ENCODE results near the gene KCTD17. TPM values are rescaled to one million over a fixed set of nuclear protein-coding genes. Genes with fewer than 3 reads are reported as not detected.
"Not testable (repeated sequence)": the region's sequence is repeated elsewhere in the genome, so short reads cannot be mapped to it uniquely, and the experiment has no call there.

KCTD17 gene
- total RNA-seq, 2 donors from 2014 or later = 20.4 to 22.0 TPM

DNA sequence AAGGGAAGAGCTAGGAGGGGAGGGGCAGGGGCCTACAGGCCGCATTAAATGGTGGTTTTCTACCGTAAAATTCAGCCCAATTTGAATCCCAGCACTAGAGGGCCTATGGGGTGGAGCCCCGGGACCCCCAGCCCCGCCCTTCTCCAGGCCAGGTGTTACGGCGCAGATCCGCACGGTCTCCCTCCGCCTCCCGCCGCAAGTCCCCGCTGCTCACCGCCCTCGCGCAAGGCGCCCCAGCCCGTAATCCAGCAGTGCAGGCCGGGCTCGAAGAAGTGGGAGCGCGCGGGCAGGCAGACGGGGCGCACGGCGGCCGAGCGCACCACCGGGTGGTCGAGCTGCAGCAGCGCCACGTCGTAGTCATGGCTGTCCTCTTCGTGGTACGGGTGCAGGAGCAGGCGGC, 17.3 kb downstream of the KCTD17 start:
- intact Hi-C loops (cut with DNase I) = loop anchor here in 1 of 2 donors (10.0 kb wide), 1 partner anchor 136 kb away; no protein-coding TSS in a partner anchor
- no peak for DNase-seq (ENCODE audit: low spot score)

DNA sequence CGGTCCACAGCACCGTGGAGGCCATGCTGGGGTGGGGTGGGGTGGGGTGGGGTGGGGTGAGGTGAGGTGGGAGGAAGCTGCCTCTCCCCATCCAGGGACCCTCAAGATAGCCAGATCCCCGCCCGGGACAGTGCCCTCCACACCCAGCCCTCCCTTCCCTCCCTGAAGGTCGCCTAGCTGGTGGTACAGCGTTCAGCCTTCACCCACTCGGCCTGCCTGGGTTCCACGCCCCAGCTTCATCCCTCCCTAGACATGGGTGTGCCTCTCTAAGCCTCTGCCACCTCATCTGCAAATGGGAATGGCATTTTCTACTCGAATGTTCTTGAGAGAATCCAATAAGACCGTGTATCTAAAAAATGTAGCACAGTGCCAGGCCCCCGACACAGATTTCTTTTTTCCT, 17.8 kb downstream of the KCTD17 start:
- intact Hi-C loops (cut with DNase I) = loop anchor here in 1 of 2 donors (10.0 kb wide), 1 partner anchor 135 kb away; no protein-coding TSS in a partner anchor
- DNase-seq (ENCODE audit: low spot score) = no peak

DNA sequence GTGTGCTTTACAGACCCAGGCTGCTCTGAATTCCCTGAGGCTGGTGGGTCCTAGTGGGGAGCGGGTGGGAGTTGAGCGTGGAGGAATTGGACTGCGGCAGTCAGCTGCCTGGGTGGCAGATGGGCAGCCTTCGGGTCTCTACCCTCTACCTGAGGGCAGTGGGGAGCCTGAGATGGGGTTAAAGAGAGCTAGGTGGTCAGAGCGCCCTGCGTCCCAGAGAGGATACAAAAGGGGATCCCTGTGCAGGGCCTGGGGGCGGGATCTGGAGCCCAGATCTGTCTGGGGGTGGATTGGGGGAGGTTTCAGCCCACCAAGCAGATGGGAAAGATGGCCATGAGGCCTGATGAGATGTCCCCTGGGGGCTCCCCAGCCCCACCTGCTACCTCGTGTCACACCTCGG, 18.2 kb downstream of the KCTD17 start:
- intact Hi-C loops (cut with DNase I) = loop anchor here in 1 of 2 donors (10.0 kb wide), 1 partner anchor 135 kb away; no protein-coding TSS in a partner anchor
- DNase-seq (ENCODE audit: low spot score) = no peak

DNA sequence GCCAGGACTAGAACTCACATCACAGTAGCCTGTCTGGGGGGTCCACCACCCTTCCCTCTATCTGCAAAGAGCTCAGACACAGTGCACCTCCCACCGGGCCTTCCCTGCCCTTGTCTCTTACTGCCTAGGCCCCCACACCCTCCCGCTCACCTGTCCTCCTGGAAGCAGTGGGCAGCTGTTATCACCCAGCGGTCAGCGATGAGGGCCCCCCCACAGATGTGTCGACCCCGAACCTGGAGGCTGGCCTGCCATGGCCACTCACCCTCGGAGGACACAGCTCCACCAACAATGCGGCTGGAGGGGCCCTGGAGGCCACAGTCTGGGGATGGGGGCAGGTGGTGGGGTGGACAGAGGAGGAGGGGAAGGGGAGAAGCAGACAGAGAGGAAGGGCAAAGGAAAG, 18.8 kb downstream of the KCTD17 start:
- DNase-seq (ENCODE audit: low spot score) = no peak
- intact Hi-C loops (cut with DNase I) = no loop called here

DNA sequence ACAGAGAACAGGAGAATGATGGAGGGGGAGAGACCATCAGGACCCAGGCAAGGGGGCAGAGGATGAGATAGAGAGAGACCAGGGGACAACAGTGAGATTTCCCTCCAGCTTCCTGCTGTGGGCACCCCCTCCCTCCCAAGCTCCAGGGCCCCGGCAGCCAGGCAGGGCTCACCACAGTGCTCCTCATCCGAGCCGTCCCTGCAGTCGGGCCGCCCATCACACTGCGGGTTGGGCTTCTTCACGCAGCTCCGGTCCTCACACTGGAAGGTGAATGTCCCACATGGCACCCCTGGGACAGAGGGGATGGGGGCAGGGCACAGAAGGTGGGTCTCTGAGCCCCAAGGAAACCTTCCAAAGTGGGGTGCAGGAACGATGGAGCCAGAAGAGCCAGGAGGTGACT, 19.2 kb downstream of the KCTD17 start:
- DNase-seq (ENCODE audit: low spot score) = no peak
- intact Hi-C loops (cut with DNase I) = no loop called here

DNA sequence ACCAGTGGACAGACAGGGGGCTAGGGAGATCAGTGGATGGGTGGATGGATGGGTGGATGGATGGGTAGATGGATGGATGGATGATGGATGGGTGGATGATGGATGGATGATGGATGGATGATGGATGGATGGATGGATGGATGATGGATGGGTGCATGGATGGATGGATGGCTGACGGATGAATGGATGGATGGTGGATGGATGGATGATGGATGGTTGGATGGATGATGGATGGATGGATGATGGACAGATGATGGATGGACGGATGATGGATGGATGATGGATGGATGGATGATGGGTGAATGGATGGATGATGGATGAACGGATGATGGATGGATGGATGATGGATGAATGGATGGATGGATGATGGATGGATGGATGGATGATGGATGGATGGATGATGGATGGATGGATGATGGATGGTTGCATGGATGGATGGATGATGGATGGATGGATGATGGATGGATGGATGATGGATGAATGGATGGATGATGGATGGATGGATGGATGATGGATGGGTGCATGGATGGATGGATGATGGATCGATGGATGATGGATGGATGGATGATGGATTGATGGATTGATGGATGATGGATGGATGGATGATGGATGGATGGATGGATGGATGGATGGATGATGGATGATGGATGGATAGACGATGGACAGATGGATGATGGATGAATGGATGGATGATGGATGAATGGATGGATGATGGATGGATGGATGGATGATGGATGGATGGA, 20.5 kb downstream of the KCTD17 start:
- DNase-seq (ENCODE audit: low spot score); intact Hi-C loops (cut with DNase I): not testable (repeated sequence)

DNA sequence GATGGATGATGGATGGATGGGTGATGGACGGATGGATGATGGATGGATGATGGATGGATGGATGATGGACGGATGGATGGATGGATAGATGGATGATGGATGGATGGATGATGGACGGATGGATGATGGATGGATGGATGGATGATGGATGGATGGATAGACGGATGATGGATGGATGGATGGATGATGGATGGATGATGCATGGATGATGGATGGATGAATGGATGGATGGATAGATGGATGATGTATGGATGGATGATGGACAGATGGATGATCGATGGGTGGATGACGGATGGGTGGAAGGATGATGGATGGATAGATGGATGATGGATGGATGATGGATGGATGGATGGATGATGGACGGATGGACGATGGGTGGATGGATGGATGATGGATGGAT, 21.1 kb downstream of the KCTD17 start:
- DNase-seq (ENCODE audit: low spot score) = no peak
- intact Hi-C loops (cut with DNase I) = no loop called here

DNA sequence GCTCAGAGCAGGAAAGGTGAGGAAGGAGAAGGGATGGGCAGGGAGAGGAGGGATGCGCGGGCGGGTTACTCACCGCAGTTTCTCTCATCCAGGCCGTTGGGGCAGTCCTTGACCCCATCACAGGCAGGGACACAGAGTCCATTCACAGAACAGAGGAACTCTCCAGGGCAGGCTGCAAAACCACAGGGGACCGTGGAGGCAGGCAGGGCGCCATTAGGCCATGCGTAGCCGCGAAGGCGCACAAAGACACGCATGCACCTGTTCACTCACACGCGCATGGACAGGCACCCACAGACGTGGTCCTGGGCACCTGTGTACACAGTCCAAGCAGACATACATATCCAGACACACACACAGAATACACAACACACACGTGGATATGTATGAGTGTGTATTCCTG, 23.0 kb downstream of the KCTD17 start:
- no peak for DNase-seq (ENCODE audit: low spot score)
- intact Hi-C loops (cut with DNase I) = no loop called here

DNA sequence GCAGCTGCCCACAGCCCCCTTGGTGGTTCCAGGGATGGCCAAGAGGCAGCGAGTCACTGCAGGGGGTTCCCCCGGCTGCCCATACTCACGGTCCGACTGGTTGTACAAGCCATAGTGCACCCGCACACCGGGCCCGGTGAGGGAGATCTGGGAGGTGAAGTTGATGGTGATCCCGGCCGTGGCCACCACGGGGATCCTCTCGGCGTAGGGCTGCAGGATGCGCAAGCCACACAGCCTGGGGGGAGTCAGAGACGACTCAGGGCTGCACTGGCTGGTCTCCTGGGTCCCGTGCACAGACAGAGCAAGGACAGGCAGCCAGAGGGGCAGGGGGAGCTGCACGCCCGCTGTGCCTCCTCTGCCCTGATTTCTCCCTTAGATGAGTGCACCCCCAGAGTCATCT, 23.5 kb downstream of the KCTD17 start:
- intact Hi-C loops (cut with DNase I) = no loop called here
- DNase-seq (ENCODE audit: low spot score) = no peak

DNA sequence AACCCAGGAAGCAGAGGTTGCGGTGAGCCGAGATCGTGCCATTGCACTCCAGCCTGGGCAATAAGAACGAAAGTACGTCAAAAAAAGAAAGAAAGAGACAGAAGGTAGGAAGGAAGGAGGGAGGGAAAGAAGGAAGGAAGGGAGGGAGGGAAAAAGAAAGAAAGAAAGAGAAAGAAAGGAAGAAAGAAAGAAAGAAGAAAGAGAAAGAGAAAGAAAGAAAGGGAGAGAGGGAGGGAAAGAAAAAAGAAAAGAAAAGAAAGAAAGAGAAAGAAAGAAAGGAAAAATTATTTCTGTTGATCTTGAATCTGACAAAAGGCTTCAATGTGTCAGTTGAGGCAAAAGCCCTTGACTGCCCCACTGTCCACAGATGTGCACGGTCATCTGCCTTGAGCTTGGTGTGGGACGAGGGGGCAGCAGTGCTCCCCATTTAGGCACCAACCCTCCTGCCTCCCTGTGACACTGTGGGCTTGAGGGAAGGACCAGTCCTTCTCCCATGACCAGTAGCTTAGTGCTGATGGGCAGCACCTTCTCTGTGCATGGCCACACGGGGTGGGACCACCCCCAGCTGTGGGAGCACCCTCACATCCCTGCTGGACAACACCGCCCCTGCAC, 24.4 kb downstream of the KCTD17 start:
- DNase-seq (ENCODE audit: low spot score) = no peak
- intact Hi-C loops (cut with DNase I) = no loop called here

DNA sequence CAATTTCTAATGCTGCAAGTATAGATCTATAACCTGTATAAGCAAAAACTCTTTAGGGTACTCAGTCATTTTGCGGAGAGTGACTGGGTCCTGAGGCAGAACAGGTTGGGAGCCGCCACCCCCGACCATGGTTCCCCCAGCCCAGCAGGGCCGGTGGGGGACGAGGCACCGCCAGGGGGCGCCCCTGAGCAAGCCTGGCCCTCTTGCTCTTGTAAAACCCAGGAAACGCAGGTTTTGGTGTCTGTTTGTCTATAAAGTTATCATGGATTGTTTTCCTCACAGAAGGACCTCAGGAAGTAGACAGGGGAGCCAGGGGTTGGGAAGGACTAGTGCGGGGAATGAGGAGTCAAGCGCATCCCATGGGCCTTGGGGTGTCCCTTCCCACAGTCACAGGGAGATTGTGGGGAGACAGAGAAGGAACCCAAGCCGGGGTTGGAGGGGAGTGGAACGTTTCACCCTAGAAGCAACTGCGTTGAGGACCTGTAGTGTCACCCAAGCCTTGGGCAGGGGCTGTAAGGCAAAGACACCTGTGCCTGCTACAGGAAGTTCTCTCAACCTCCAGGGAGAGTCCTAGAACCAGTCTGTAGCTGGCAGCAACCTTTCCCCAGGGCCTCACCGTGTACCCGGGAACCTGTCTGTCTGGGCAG, 26.4 kb downstream of the KCTD17 start:
- no peak for DNase-seq (ENCODE audit: low spot score)
- intact Hi-C loops (cut with DNase I) = no loop called here

DNA sequence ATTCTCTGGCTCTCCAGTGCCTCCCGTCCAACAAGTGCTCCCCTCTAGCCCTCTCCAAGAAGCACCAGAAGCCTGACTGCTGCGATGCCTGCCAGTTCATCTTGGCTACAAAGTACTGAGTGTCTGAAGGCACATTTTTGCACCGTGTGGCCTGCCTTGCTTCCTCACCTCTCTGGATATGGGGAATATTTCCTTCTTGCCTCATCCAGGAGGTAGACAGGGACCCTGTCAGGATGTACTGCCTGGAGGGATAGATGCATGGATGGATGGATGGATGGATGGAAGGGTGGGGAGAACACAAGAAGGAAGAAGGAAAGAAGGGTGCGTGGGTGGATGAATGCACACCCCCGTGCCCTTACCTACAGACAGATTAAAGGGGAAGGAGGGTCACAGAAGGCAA, 27.6 kb downstream of the KCTD17 start:
- DNase-seq (ENCODE audit: low spot score) = no peak
- intact Hi-C loops (cut with DNase I) = no loop called here

DNA sequence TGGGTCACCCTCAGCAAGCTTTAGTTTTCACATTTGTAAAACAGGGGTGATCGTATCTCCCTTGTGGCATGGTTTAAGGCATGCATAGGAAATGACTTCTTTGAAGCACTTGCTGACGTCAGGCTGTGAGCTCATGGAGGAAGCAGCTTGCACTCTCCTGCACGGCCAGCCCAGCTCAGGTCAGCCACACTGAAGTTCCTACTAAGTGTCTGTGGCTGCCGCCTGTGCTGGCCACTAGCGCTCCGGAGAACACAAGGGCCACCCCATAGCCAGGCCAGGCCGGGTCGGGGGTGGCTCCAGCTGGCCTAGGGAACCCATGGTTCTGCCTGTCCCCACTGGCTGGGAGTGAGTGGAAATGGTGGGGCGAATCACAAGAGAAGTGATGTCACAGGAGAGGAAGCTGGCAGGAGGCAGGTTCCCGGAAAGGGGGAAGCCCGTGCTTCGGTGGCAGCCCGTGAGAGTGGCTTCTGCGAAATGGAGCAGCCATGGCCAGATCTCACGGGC, 28.2 kb downstream of the KCTD17 start:
- intact Hi-C loops (cut with DNase I) = no loop called here
- DNase-seq (ENCODE audit: low spot score) = no peak

DNA sequence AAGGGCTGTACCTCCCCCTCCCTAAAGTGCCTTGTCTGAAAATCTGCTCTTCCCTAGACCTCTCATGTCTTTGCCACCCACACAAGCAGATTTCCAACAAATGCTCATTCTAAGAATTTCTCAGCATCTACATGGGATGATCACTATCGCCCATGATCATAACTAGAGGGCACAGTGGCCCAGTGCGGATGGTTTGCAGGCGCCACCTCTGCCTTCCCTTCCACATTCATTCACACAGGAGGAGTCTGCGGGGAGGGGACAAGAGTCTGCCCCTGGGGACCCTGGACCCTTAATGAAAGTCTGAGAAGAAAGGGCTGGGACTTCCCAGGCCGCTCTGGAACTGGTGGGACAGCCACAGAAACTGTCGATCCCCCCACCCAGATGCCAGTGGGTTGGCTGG, 28.9 kb downstream of the KCTD17 start:
- no peak for DNase-seq (ENCODE audit: low spot score)
- intact Hi-C loops (cut with DNase I) = no loop called here

DNA sequence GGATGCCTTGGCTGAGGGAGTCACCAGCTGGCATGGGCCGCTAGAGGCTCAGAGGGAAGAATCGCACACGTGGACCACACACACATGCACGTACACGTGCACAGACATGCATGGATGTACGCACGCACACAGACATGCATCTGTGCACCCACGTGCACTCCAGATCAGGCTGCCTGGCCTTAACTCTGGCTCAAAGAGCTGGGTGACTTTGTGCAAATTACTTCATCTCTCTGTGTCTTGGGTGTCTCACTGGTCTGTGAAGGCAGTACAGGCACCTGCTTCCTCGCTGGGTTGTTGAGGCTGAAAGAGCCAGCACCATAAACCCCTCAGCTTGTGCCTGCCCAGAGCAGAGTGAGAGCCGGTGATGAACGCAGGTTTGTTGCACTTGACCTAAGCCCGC, 29.3 kb downstream of the KCTD17 start:
- intact Hi-C loops (cut with DNase I) = no loop called here
- DNase-seq (ENCODE audit: low spot score) = no peak

DNA sequence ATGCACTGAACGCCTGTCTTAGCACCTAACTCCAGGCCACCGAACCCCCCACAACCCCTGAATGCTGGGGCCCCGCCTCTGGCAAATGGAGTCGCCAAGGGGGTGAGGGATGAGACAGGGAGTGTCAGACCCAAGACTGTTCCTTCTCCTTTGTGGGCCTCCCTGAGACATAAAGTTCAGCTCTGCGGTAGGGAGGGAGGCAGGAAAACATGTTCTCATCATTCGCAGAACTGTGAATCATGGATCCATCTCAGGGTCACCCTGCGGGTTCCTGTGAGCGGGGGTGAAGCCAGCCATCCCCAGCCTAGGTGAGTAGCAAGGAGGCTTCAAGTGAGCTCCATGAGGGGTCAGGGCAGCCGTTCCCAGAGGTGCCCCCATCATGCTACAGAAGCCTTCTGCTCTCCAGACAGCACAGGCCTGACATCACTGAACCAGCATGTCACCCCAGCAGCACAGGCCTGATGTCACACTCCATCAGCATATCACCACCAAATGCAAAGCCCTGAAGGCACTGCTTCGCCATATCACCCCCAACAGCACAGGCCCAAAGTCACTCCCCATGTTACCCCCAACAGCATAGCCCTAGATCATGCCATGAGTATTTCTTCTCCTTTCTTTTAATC, 30.8 kb downstream of the KCTD17 start:
- DNase-seq (ENCODE audit: low spot score) = no peak
- intact Hi-C loops (cut with DNase I) = no loop called here

DNA sequence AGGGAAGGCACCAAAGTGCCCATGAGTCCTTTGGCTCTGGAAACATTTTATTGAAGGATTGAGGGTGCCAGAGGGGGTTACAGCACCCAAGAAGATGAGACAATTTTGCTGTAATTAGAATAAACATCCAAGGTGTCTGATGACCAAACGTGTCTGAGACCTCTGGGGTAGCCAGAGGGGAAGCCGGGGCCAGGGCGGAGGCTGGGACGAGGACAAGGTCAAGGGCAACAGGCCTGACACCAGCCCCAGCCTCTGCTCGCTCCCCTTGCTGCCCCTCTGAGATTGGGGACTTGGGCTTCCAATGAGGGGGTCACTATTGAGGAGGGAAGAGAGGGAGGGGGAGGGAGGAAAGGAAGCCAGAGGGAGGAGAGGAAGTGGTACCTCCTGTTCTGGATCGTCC, 32.4 kb downstream of the KCTD17 start:
- intact Hi-C loops (cut with DNase I) = no loop called here
- DNase-seq (ENCODE audit: low spot score) = no peak

DNA sequence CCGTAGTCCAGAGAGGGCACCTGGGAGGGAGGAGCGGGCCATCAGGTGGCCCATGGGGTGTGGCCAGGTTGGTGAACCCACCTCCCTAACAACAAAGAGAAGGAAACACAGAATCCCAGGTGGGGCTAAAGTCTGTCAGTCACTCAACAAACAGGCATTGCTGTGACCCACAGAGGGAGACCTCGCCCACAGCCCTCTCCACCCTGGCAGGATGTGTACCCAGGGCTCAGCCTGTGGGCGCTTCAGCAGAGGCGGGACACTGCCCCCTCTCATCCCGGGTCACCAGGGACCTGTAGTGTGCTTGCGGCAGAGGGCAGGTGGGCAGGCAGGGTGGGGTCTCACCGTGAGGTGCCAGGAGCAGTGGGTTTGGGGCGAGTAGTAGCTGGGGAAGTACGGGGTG, 32.8 kb downstream of the KCTD17 start:
- intact Hi-C loops (cut with DNase I) = no loop called here
- no peak for DNase-seq (ENCODE audit: low spot score)

DNA sequence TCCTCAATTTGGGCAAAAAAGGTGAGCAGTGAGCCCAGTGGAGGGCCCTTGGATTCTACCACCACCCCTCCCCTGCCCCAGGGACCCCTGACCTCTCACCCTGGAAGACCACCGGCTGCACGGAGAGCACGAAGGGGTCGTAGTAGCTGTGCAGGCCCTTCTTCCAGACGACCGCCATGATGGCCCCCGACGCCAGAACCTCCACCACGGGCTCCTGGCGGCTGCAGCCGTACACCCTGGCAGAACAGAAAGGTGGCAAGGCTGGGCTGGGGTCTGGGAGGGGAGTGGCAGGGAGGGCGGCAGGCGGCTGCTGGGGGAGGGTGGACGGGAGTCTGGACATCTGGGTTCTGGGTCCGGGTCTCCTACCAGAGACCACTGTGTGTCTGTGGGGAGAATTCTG, 34.6 kb downstream of the KCTD17 start:
- intact Hi-C loops (cut with DNase I) = no loop called here
- no peak for DNase-seq (ENCODE audit: low spot score)

DNA sequence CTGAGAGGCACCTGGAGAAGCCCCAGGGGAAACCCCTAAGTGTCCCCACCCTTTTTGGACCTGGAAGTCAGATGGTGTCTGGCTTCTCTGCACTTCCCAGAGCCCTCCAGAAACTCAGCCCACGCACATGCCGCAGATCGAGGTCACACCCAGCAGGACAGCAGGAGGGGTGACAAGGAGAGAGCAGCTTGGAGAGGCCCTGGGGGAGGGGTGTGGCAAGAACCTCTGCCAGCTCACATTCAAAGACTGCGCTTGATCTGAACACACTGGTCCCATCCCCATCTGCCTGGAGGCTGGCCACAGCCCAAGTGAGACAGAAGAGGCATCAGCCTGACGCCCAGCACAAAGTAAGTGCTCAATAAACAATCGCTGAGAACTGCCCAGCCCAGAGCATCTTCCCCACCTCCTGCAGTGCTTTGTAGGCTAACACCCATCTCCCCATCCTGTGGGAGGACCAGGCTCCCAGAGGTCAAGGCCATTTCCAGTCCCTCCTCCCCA, 36.6 kb downstream of the KCTD17 start:
- no peak for DNase-seq (ENCODE audit: low spot score)
- intact Hi-C loops (cut with DNase I) = no loop called here
